Endothelial cell of hepatic sinusoid (primary cell): ENCODE results near the gene PXYLP1.
"Not testable (repeated sequence)": the region's sequence is repeated elsewhere in the genome, so short reads cannot be mapped to it uniquely, and the experiment has no call there.

ENCODE experiments used
- in situ Hi-C: cut with HindIII; loops from 2 replicates; pipeline ENCODE4 v1.10.0; 2017; ENCODE audit warnings: low sequenced_read_pairs

PXYLP1 gene

DNA sequence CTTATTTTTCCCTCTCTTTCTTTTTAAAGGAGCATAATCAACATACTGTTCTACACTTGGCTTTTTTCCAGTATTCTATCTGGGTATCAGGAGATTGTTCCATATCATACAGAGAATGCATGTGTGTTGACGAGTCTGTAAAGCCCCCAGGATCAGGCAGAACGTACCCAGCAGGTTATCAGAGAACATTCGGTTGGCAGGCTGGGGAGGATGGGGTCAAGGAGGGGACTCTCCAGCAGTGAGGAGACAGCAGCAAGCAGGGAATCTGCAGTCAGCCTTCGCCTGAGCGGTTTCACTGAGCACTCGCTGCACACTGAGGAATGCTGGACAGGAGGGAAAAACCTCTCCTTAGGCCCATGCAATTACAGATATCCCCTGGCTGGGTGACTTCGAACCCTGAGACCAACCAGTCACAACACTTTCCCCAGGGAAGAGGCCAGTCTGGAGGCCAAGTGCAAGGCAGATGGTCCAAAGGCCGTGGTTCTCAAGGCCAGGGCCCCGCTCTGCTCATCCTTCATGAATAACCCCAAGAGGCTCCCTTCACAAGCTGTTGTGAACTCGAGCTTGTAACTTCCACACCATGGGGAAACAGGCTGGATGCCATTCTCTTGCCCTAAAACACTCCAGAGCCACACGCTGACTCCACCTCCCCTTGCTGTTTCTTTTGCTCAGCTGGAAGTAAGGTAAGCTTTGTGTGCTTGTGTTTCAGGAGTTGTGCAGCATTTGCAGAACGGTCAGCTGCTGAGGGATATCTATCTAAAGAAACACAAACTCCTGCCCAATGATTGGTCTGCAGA, 60.1 kb downstream of the PXYLP1 start:
- in situ Hi-C loops, result no loop called here

DNA sequence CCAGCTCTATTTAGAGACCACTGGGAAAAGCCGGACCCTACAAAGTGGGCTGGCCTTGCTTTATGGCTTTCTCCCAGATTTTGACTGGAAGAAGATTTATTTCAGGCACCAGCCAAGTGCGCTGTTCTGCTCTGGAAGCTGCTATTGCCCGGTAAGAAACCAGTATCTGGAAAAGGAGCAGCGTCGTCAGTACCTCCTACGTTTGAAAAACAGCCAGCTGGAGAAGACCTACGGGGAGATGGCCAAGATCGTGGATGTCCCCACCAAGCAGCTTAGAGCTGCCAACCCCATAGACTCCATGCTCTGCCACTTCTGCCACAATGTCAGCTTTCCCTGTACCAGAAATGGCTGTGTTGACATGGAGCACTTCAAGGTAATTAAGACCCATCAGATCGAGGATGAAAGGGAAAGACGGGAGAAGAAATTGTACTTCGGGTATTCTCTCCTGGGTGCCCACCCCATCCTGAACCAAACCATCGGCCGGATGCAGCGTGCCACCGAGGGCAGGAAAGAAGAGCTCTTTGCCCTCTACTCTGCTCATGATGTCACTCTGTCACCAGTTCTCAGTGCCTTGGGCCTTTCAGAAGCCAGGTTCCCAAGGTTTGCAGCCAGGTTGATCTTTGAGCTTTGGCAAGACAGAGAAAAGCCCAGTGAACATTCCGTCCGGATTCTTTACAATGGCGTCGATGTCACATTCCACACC, 60.9 kb downstream of the PXYLP1 start:
- in situ Hi-C loops, result no loop called here

DNA sequence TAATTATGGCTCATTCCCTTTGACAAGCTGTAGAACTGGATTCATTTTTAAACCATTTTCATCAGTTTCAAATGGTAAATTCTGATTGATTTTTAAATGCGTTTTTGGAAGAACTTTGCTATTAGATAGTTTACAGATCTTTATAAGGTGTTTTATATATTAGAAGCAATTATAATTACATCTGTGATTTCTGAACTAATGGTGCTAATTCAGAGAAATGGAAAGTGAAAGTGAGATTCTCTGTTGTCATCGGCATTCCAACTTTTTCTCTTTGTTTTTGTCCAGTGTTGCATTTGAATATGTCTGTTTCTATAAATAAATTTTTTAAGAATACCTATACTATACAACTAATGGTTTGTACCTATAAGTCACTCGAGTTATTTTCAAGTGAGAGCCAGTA, 62.7 kb downstream of the PXYLP1 start:
- in situ Hi-C loops, result no loop called here

DNA sequence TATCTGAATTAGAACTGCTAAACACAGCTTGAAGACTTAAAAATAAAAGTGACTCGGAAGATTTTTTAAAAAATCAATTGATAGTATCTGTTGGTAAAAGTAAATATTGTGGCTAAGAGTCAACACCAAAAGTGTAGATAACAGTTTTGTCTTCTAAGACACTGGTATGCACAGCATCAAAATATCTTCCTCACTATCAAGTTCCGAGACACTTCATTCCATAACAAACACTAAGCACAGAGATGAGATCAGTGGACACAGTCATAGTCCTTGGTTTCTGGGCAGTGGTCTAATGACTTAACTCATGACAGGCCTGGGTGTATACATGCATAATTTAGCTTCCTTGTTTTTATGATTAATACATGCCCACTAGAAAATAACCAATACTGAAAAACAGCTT, 63.2 kb downstream of the PXYLP1 start:
- in situ Hi-C loops, result no loop called here

DNA sequence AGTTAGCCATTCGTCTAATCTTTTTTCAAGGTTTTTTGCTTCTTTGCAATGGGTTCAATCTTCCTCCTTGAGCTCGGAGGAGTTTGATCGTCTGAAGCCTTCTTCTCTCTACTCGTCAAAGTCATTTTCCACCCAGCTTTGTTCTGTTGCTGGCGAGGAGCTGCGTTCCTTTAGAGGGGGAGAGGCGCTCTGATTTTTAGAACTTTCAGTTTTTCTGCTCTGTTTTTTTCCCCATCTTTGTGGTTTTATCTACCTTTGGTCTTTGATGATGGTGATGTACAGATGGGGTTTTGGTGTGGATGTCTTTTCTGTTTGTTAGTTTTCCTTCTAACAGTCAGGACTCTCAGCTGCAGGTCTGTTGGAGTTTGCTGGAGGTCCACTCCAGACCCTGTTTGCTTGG, 68.8 kb downstream of the PXYLP1 start:
- in situ Hi-C loops, result not testable (repeated sequence)

DNA sequence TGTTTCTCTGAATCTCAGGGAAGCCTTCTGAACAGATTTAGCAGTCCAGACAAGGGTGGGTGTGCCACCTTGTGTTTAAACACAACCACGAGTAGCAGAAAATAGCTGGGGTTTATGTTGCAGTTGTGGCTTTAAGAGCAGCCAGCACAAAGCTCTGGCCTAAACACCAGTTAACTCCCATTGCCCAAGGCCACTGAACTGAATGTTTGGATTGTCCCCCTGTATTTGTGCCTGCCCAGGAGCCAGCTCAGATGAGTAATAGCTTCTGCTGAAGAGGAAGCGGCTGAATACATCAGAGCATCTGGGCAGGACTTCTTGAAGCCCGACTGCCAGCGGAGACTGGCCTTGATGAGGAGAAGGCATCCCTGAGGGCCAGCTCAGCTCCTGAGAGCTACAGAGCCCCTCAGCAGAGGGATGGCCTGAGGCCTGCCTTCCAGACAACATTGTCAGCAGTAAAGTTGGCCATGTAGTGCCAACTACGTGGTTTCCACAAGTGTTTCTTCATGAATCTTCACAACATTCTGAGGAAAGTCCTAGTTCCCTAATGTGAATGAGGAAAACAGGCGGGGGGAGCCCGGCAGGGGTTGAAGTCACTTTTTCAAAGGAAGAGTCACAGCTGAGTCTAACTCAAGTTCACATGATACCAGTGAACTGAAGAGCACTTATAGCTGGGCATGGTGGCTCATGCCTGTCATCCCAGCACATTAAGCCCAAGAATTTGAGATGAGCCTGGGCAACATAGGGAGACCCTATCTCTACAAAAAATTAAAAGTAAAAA, 70.9 kb downstream of the PXYLP1 start:
- in situ Hi-C loops, result no loop called here

DNA sequence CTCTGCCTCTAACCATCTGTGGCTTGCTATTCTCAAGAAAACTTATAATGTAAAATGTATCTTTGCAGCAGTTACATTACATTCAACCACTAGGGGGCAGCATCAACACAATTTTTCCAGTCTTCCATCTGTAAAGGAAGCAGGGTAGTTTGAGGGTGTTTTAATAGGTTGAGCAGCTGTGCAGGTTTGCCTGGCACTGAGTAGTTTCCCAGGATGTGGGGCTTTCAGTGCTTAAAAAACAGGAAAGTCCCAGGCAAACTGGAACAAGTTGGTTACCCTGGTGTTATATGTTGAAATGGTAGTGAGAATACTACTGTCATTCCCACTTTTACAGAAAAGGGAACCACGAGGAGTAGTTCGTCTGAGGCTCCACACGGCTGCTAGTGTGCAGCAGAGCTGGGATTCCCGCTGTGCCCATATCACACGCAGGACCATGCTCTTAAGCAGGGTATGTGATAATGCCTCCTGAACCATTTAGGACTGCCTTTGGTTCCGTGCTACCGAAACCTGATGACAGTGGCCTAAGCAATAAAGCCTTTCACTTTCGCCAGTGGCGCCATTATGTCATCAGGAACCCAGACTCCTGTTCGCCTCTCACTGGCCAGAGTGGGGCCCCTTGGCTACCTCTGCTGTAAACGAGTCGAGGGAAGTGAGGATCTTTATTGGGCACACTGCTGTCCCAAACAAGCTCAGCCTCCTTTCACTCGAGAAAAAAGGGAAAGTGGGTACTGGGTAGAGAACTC, 72.0 kb downstream of the PXYLP1 start:
- in situ Hi-C loops, result no loop called here

DNA sequence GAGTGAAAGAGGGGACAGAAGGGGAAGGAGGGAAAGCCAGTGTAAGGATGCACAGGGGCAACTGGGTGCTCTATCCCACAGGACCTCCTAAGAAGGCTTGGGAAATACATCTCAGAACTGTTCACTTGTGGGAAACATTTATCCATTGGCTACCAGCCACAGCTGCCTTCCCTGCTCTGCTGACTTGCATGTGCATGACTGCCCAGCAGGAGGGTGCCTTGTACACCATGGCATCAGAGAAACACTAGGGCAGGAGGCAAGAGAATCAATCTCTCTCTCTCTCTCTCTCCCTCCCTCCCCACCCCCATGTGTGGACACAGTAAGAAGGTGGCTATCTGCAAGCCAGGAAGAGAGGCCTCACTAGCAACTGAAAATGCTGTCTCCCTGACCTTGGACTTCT, 73.8 kb downstream of the PXYLP1 start:
- in situ Hi-C loops, result loop anchor here (5.0 kb wide), 2 partner anchors 68 to 267 kb away; no protein-coding TSS in a partner anchor

DNA sequence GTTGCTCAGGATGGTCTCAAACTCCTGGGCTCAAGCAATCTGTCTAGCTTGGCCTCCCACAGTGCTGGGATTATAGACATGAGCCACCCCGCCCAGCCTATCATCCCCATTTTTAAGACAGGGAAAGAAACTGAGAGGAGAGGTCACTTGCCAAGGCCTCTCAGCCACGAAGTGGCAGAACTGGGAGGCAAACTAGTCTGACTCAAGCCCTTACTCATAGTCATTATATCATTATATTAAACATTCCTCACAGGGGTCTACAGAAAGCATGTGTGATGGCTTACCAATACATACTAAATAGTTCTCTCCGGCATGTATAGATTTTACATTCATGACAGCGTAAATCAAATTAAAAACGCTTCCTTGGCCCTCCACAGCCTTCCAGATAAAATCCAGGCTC, 74.7 kb downstream of the PXYLP1 start:
- in situ Hi-C loops, result loop anchor here (5.0 kb wide), 2 partner anchors 69 to 266 kb away; no protein-coding TSS in a partner anchor

DNA sequence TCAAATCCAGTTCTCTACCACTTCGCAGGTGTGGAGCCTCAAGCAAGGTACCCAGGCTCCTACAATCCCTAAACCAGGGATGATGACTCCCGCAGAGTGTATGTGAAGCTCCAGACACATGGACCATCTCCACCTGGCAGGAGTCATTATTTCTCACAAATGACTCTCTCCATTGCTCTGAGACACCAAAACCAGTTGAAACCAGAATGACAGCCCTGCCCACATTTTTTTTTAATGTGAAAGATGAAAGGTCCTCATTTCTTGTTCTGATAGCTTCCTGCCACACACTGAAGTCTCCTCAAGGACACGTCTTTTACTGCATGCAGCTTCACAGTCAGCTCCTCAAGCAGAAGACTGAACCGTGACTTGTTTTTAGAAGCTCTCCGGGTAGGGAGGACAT, 75.3 kb downstream of the PXYLP1 start:
- in situ Hi-C loops, result loop anchor here (5.0 kb wide), 2 partner anchors 70 to 265 kb away; no protein-coding TSS in a partner anchor

DNA sequence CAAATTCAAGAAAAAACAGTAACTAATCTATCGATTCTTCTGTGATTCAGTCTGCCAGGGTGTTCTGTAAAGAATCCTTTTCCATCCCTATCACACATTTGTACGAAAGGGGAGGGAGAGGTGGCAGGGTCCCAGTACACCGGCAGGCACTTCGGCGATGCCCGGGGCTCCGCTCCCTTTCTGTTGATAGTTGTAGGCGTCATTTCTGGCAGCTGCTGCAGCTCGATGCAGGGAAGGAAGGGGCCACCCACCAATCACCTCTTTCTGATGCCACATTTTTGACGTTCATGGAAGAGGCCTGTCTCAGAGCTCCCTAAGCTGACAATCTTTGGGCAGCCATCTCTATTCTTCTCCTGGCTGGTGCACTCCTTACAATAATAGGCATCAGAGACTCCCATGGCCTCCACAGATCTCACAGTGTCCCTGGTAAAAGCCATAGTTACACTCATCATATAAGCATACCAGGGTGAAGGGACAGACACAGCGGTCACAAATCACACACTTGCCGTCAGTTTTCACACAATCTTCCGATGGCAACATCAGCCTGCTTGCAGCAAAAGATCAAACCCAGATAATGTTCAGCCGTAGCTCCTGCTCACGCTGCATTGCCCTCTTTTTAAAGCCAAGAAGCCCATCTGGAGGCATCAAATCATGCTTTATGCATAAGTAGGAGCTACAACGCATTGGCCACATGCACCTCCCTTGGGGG, 75.9 kb downstream of the PXYLP1 start:
- in situ Hi-C loops, result loop anchor here (5.0 kb wide), 2 partner anchors 70 to 265 kb away; no protein-coding TSS in a partner anchor

DNA sequence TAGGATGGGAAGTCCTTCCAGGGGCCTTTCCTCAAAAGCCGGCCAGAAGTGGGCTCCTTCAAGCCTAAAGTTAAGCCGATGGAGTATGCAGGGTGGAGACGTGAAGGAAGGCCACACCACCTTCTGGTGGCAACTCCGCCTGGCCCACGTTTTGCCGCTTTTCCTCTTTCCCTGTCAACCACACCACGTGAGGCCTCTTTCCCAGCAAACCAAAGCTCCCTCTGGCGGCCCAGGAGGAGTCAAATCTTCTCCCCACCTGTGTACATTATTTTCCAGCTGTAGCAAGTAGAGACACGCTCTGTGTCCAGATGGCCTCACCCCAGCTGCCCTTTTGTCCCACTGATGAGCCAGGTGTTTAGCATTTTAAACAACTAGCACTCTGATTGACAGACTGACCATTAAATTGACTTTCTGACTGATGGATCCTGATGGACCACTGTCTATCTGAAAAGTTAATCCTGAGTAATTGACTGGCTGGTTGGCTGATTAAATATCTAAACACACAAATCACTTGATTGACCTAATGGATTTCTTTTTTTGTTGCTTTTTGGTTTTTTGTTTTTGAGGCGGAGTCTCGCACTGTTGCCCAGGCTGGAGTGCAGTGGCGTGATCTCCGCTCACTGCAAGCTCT, 77.1 kb downstream of the PXYLP1 start:
- in situ Hi-C loops, result loop anchor here (5.0 kb wide), 2 partner anchors 71 to 264 kb away; no protein-coding TSS in a partner anchor

DNA sequence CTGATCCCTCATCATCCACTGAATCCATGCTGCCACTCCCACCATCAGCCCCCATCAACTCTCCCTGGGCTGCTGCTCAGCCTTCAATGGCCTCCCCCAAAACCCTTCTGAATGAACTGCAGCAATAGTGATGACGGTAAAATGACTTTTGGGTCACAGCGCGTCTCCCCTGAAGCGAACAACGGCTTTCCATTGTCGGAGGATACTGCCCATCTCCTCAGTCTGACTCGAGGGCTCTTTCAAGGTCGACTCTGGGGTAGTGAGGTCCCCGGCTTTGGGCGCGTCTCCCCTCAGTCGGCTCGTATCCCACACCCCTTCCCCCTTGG, 79.5 kb downstream of the PXYLP1 start:
- in situ Hi-C loops, result no loop called here

DNA sequence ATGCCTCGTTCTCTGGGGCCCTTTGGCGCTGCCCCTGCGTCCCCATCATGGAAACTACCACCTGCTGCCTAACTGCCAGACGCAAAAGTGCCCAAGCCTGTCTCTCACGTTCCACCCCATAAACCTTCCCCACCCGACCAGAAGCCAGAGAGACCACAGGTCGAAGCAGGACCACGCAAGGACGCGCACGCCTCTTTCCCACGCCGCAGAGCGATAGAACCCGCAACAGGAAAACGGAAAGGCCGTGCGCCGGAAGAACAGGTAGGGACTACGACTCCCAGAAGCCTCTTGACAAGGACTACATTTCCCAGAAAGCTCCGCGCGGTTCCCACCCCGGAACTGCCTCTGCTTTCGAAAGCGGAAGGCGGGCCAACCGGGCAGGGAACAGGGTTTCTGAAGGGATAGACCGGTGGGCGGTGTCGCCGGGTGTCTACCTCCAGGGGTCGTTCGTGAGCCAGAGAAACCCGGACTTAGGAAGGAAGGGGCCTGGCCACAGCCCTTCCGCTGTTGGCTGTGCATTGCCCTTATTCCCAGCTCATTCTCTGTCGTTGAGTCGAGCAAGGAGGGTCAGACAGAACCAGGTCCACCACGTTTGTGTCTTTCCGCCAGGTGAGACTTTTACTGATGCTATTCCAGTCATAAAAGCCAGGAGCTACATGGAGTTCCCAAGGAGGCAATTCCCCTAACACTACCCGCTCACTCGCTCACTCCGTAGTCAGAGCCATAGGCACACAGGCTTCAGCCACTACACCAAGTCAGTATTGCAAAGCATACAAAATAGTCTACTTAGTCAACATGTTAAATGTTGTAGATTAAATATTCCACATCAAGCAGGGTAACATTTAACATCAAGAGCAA, 80.1 kb downstream of the PXYLP1 start:
- in situ Hi-C loops, result no loop called here

DNA sequence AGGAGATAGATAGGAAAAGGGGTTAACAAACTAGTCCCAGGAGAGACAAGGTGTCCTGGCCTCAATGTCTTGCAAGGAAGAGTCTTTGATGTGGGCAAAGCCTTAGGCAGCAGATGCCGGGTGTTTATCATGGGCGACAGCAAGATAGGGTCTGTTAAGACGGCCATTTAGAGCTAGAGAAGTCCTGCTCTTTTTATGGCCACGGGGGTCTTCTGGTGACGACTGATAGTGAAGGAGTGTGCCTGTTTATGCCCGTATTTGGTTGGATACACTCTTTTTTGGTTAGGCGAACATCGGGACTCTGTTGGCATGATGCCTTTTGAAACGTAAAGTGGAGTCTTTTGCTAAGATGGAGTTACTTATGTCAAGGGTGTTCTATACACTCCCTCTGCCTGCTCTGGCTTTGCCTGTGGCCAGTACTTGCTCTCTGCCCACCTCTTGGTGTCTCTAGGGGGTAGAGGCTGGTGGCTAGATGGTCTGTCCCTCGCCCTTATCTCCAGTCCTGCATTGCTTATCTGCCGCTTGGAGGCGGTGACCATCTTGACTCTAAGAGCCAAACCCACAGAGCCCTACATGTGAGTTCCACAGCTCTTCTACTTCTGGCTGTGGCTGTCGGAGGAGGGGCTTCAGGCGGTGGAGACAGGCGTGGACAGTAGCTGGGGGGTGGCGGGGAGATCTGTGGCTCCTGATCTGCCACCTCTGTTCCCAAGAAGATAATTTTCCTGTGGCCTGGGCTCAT, 80.9 kb downstream of the PXYLP1 start:
- in situ Hi-C loops, result no loop called here

DNA sequence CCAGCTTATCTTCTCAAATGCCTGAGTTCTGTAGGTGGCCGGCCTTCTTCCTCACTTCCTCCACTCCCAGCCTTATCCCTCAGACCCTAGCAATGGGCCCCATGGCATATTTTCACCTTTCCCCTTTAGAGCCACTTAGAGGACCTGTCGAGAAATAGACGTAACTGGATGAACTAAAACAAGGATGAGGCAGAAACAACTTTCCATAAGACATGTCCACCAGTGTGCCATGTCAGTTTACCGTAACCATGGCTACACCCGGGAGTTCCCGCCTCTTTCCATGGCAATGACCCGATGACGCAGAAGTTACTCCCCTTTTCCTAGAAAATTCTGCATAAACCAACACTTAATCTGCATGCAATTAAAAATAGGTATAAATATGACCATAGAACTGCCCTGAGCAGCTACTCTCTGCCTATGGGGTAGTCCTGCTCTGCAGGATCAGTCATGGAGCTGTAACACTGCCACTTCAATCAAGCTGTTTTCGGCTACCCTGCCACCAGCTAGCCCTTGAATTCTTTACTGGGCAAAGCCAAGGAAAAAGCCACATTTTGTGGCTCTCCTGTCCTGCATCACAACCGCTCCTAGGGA, 81.6 kb downstream of the PXYLP1 start:
- in situ Hi-C loops, result no loop called here

DNA sequence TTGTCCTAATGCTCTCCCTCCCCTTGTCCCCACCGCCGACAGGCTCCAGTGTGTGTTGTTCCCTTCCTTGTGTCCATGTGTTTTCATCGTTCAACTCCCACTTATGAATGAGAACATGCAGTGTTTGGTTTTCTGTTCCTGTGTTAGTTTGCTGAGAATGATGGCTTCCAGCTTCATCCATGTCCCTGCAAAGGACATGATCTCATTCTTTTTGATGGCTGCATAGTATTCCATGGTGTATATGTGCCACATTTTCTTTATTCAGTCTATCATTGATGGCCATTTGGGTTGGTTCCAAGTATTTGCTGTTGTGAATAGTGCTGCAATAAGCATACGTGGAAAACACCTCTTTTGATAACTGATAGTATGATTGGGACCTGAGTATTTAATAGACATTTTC, 82.8 kb downstream of the PXYLP1 start:
- in situ Hi-C loops, result not testable (repeated sequence)

DNA sequence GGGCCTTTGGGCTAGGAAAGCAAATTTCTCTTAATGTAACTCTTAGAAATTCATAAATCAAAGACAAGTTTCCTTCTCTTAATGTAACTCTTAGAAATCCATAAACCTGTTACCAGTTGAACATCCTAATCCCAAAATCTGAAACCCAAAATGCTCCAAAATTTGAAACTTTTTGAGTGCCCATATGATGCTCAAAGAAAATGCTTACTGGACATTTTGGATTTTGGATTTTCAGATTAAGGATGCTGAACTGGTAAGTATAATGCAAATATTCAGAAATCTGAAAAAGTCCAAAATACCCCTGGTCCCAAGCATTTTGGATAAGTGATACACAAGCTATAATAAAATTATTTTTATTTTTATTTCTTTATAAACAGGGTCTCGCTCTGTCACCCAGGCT, 85.2 kb downstream of the PXYLP1 start:
- in situ Hi-C loops, result no loop called here
